Measurements from ENCODE around the gene MST1R.
"Not testable (repeated sequence)": the region's sequence is repeated elsewhere in the genome, so short reads cannot be mapped to it uniquely, and the experiment has no call there.

Gene MST1R

DNA sequence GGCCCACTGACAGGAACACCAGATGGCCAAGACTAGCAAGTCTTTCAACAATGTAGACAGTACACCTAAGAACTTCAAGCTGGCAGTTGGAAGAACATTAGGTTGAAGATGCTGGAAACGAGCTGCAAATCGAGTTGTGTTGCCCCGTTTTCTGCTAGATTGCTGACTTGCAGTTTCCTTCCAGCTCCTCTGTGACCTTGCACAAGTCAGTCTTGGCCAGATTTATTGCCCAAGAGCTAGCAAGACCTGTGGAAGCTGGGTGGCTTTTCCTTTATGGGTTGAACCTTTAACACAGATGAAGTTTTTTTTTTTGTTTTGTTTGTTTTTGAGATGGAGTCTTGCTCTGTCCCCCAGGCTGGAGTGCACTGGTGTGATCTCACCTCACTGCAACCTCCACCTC lies 33.4 kb upstream of the MST1R start:
- CTCF ChIA-PET, result no interaction called here

DNA sequence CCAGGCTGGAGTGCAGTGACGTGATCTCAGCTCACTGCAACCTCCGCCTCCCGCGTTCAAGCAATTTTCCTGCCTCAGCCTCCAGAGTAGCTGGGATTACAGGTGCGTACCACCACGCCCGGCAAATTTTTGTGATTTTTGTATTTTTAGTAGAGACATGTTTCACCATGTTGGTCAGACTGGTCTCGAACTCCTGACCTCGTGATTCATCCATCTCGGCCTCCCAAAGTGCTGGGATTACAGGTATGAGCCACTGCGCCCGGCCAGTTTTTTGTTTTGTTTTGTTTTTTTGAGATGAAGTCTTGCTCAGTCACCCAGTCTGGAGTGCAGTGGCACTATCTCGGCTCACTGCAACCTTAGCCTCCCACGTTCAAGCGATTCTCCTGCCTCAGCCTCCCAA lies 28.6 kb upstream of the MST1R start:
- CTCF ChIA-PET, result not testable (repeated sequence)

More for the DNA sequence above, 33.4 kb upstream of the MST1R start:
- POLR2A ChIA-PET, result no interaction called here
- no peak for DNase-seq (ENCODE audit: extremely low spot score)
- TF ChIP-seq, protein P1, sequence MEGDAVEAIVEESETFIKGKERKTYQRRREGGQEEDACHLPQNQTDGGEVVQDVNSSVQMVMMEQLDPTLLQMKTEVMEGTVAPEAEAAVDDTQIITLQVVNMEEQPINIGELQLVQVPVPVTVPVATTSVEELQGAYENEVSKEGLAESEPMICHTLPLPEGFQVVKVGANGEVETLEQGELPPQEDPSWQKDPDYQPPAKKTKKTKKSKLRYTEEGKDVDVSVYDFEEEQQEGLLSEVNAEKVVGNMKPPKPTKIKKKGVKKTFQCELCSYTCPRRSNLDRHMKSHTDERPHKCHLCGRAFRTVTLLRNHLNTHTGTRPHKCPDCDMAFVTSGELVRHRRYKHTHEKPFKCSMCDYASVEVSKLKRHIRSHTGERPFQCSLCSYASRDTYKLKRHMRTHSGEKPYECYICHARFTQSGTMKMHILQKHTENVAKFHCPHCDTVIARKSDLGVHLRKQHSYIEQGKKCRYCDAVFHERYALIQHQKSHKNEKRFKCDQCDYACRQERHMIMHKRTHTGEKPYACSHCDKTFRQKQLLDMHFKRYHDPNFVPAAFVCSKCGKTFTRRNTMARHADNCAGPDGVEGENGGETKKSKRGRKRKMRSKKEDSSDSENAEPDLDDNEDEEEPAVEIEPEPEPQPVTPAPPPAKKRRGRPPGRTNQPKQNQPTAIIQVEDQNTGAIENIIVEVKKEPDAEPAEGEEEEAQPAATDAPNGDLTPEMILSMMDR (IDR thresholded peaks at IDR 0.05; ENCODE audit: control extremely low read depth, extremely low read depth, low read depth, missing control alignments), result no peak

GRCh38 chr3:49930922-49931321 lies 27.2 kb upstream of the MST1R start:
- TF ChIP-seq, protein P1 (IDR thresholded peaks at IDR 0.05; ENCODE audit: control extremely low read depth, extremely low read depth, low read depth, missing control alignments), result no peak
- ChIA-PET POLR2A (interaction anchor here (0.6 kb wide), 1 partner anchor 16 kb away, joined by 5 read pairs; no protein-coding TSS in a partner anchor), CTCF (interaction anchor here (0.9 to 3.2 kb wide), 4 partner anchors 9 to 296 kb away, joined by 3 to 22 read pairs (median 9); partner anchors contain the start of gene RBM6)
- no peak for DNase-seq (ENCODE audit: extremely low spot score)

More for the DNA sequence above, 28.6 kb upstream of the MST1R start:
- DNase-seq (ENCODE audit: extremely low spot score); POLR2A ChIA-PET: not testable (repeated sequence)

- no peak for DNase-seq (ENCODE audit: extremely low spot score)
- TF ChIP-seq, protein P1 (IDR thresholded peaks at IDR 0.05; ENCODE audit: control extremely low read depth, extremely low read depth, low read depth, missing control alignments), result no peak
- ChIA-PET CTCF (interaction anchor here (0.8 to 3.2 kb wide), 11 partner anchors 10 to 297 kb away, joined by 3 to 22 read pairs (median 5); partner anchors contain the start of genes INKA1 and RBM6), POLR2A (interaction anchor here (0.9 to 1.6 kb wide), 3 partner anchors 9 to 16 kb away, joined by 3 to 22 read pairs (median 5); partner anchors contain the start of gene RBM6)
Measured at GRCh38 chr3:49930168-49930690, 26.6 kb upstream of the MST1R start.

- peak; percentile 91 for DNase-seq (ENCODE audit: extremely low spot score)
- ChIA-PET CTCF (interaction anchor here (0.8 to 3.2 kb wide), 15 partner anchors 10 to 390 kb away, joined by 3 to 22 read pairs (median 3); partner anchors contain the start of genes INKA1 and RBM6), POLR2A (interaction anchor here (0.6 to 1.6 kb wide), 4 partner anchors 10 to 909 kb away, joined by 3 to 22 read pairs (median 4); partner anchors contain the start of gene RBM6)
- TF ChIP-seq, protein P1 (IDR thresholded peaks at IDR 0.05; ENCODE audit: control extremely low read depth, extremely low read depth, low read depth, missing control alignments), result no peak
Measured at GRCh38 chr3:49929291-49930167, 25.9 kb upstream of the MST1R start, which contains the start of gene MON1A. Gene MON1A (minus strand): TSS chr3:49929811. CDS start chr3:49913346, 16,465 bp downstream.

GRCh38 chr3:49928481-49929017 lies 24.9 kb upstream of the MST1R start:
- CTCF ChIA-PET, result interaction anchor here (1.0 to 3.2 kb wide), 9 partner anchors 11 to 389 kb away, joined by 3 to 22 read pairs (median 5); partner anchors contain the start of gene RBM6
- TF ChIP-seq, protein P1 (IDR thresholded peaks at IDR 0.05; ENCODE audit: control extremely low read depth, extremely low read depth, low read depth, missing control alignments), result no peak

More at GRCh38 chr3:49928481-49929017, 24.9 kb upstream of the MST1R start:
- no peak for DNase-seq (ENCODE audit: extremely low spot score)
- POLR2A ChIA-PET, result interaction anchor here (0.6 to 1.6 kb wide), 2 partner anchors 11 to 908 kb away, joined by 3 to 22 read pairs; partner anchors contain the start of gene RBM6
